G401.6 (cell line): ENCODE data around the gene PRKAG2.

Experiments used
- FAIRE-seq: peaks from 2 replicates; lab custom pipeline; 2012; peaks lifted over from hg19 to GRCh38; lab: Jason Lieb, UNC

The PRKAG2 gene

GRCh38 chr7:151615058-151615457 is 261.9 kb downstream of the PRKAG2 start:
- no peak for FAIRE-seq

GRCh38 chr7:151614019-151614418 is 262.9 kb downstream of the PRKAG2 start:
- no peak for FAIRE-seq

- no peak for FAIRE-seq
These were observed 265.0 kb downstream of the PRKAG2 start for GRCh38 chr7:151611878-151612277.

- FAIRE-seq, result no peak
These were observed 265.9 kb downstream of the PRKAG2 start for GRCh38 chr7:151611041-151611440.

- FAIRE-seq, result no peak
These were observed 268.8 kb downstream of the PRKAG2 start for GRCh38 chr7:151608031-151608551.

GRCh38 chr7:151607464-151607867 is 269.4 kb downstream of the PRKAG2 start:
- FAIRE-seq, result no peak

GRCh38 chr7:151603951-151604350 is 273.0 kb downstream of the PRKAG2 start:
- FAIRE-seq, result no peak

- FAIRE-seq, result no peak
These were observed 275.2 kb downstream of the PRKAG2 start for GRCh38 chr7:151601521-151602305.

GRCh38 chr7:151600331-151600730 is 276.6 kb downstream of the PRKAG2 start:
- FAIRE-seq, result no peak

GRCh38 chr7:151599401-151600227 is 277.3 kb downstream of the PRKAG2 start:
- no peak for FAIRE-seq

- no peak for FAIRE-seq
These were observed 279.1 kb downstream of the PRKAG2 start for GRCh38 chr7:151597541-151598444.

GRCh38 chr7:151595702-151596350 is 281.1 kb downstream of the PRKAG2 start:
- FAIRE-seq, result no peak

GRCh38 chr7:151592868-151593486 is 283.9 kb downstream of the PRKAG2 start:
- no peak for FAIRE-seq

GRCh38 chr7:151592330-151592729 is 284.6 kb downstream of the PRKAG2 start:
- FAIRE-seq, result no peak

- no peak for FAIRE-seq
These were observed 285.0 kb downstream of the PRKAG2 start for GRCh38 chr7:151591866-151592265.

GRCh38 chr7:151590850-151591771 is 285.8 kb downstream of the PRKAG2 start:
- no peak for FAIRE-seq

- no peak for FAIRE-seq
These were observed 286.7 kb downstream of the PRKAG2 start for GRCh38 chr7:151590071-151590849.

GRCh38 chr7:151588982-151589381 is 287.9 kb downstream of the PRKAG2 start:
- no peak for FAIRE-seq
